DMS114 treated with DMSO at 0.1 percent for 48 hours (cell line): ENCODE results near the gene ZNF136.

Source experiments
- DNase-seq: peaks from one replicate; lab custom pipeline; 2025; ENCODE audit not compliant: unreplicated experiment; lab: John Stamatoyannopoulos, UW

The ZNF136 gene

DNA sequence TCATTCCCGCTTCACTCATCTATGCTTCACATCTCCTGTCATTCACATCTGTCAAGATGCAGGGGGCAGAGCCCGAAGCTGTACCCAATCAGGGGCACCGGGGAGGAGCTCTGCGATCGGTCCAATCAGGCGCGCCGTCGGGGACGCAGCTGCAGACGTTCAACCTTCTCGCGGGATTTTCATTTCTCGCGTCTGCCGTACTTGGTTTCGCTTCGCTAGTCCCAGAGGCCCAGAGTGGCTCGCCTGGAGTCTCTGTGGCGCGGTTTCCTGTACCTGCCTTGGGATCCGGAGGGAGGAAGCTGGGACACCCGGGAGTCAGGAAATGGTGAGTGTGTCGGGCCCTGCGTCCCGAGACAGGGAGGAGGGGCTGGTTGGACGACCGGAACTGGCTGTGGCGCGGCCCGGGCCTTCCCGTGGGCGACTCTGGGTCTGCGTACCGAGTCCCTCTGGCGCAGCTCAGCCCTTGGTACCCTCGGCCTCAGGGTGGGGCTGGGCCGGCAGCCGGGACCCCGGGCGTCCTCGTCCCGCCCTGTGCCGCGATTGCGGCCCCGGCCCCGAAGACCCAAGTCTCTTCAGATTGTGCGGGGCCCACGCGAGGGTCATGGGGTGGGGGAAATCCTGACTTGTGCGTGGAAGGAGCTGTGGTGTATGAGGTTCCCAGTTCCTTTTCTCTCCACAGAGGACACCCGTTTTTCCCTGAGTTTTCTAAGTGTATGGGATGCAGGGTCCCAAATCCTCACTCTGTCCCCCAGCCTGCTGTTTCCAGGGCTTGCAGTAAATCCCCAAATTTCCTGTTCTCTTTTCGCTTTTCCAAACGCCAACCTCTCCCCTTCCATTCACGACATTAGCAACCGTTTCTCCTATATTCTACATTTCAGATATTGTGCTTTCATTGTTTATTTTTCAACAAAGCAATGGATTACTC lies at the start of gene ZNF136:
Gene ZNF136 (plus strand): TSS at position 215 of the 925 bp plus-strand sequence. CDS start 108 bp downstream, at position 323.
- DNase-seq, result peak; percentile 84

GRCh38 chr19:12113121-12113520 lies 49.8 kb upstream of the ZNF136 start:
- no peak for DNase-seq

GRCh38 chr19:12117201-12117970 lies 45.5 kb upstream of the ZNF136 start:
- DNase-seq, result no peak

DNA sequence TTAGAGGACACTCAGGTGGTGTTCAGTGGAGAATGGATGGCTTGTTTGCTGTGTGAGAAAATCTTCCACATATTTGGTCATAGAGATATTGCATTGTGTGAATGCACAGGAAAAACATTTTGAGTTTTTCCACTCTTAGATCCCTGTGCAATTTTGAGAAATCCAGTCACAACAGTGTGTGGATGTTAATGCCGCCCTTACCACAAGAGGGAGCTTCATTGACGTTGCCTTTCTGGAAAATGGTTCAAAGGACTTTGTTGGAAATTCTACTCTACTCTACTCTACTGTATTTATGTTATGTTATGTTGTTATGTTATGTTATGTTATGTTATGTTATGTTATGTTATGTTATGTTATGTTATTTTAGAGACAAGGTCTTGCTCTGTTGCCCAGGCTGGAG lies 36.2 kb upstream of the ZNF136 start:
- DNase-seq, result no peak

DNA sequence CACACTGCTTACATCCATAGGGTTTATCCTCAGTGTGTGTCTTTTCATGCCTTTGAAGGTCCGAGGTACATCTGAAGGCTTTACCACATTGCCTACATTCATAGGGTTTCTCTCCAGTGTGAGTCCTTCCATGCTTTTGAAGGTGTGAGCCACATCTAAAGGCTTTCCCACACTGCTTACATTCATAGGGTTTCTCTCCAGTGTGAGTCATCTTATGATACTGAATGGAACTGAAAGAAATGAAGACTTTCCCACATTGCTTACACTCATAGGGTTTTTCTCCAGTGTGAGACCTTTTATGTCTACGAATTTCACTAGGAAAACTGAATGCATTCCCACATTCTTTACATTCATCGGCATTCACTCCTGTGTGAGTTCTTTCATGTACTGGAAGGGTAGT lies 29.8 kb upstream of the ZNF136 start:
- no peak for DNase-seq

DNA sequence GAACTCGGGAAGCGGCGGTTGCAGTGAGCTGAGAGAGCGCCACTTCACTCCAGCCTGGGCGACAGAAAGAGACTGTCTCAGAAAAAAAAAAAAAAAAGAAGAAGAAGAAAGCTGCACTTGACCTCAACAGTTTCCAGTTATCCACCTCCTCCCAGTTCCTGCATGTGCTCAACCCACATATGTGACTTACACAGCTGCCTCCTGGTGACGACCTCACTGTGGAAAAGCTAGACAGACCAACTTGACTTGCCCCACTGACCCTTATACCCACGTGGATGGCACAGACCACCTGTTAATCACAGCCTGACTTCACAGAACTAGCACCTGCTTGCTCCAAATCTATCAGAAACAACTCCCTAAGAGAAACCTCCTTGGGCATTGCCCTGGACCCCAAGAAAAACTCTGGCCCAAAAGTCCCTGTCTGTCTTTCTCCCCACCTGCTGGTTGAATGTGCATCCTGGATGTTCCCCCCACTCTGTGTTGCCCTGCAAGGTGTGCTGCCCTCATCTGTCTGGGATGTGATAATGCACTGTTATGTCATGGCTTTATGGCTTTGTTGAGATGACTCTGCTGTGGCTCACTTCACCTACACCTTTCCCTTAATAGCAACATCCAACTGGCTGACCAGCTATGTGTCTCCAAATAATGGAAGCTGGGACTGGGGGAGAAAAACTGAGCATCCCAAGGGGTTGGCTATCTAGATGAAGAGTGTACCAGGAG lies 25.5 kb upstream of the ZNF136 start:
- DNase-seq, result no peak

DNA sequence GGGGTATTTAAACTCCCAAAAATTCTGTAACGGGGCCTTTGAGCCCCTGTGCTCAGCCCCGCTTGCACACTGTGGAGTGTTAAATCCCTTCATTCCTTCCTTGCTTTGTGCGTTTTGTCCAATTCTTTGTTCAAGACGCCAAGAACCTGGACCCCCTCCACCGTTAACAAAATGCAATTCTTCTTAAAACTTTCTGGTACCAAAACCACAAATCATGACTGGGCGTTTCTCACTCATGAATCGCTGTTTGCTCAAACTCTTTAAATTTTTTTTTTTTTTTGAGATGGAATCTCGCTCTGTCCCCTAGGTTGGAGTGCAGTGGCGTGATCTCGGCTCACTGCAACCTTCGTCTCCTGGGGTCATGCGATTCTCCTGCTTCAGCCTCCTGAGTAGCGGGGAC lies 23.6 kb upstream of the ZNF136 start:
- no peak for DNase-seq

DNA sequence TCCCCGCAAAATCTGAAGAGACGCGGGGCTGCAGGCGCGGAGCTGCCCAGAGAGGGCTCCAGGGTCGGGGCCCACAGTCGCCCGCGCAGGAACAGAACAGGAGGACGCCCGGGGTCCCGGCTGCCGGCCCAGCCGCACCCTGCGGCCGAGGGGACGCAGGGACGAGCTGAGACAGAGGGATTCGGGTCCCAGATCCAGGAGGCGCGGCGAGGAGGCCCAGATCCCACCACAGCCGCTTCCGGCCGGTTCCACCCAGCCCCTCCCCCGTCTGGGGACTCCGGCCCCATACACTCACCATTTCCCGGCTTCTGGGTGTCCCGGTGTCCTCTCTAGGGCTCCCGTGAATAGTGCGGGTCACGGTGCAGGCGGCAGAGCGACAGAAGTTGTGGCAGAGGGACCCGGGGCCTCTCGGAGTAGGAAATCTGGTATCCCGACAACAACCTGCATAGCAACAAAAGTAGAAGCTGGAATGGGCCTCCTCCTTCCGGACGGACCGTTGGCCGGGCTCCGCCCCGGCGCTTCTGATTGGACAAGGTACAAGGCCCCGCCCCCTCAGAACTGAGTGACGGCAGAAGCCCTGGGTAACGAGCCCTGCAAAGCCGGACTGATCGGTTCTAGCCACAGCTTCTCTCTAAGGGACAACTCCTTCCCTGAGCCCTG lies 22.9 kb upstream of the ZNF136 start, which contains the start of gene ZNF20:
Gene ZNF20 (minus strand): TSS at position 466 of the 660 bp plus-strand sequence. CDS start 168 bp downstream, at position 298.
- DNase-seq, result peak; percentile 84

DNA sequence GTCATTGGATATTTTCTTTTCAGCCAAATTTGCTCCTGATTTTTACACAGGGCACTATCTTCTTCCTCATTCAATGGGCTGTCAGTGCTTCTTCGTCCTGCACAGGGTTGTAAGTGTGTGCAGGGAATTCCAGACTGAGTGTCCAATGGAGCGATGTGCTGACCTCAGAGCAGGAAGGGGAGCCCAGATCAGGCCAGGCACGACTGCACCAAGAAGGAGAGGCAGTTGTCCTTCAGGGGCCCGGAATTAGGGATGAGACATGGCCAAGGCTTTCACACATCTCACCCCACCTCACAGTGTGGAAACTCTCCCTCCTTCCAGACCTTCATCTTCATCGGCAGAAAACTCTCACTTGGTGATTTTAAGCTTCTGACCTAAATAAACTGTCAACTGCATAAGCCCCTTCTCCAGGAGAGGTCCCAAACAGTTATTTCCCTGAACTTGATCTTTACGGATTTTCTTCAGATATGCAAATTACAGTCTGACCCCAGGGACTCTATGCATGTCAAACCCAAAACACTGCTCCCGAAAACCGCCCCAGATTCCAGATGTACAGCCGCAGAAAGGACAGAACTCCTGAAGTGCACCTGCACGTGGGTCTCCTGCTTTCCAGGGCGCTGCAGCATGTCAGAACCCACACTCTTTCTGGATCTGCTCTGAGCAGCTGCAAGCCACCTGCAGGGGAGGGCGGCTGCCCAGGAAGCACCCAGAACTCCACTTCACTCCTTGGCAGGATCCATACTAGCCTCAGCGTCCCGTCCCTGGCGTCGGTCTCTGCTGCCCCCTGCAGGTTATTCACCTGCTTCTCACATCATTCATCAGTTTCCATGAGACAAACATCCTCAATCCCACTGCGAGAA lies 22.1 kb upstream of the ZNF136 start:
- DNase-seq, result peak; percentile 76

DNA sequence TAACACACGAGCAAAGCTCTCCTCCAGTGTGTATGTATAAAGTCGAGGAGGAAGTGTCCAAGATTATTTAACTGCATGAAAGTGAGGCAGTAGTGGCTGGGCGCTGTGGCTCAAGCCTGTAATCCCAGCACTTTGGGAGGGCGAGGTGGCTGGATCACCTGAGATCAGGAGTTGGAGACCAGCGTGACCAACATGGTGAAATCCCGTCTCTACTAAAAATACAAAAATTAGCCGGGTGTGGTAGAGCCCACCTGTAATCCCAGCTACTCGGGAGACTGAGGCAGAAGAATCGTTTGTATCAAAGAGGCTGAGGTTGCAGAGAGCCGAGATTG lies 21.5 kb upstream of the ZNF136 start:
- no peak for DNase-seq

- no peak for DNase-seq
Observed at GRCh38 chr19:12145348-12145747, 17.5 kb upstream of the ZNF136 start.

DNA sequence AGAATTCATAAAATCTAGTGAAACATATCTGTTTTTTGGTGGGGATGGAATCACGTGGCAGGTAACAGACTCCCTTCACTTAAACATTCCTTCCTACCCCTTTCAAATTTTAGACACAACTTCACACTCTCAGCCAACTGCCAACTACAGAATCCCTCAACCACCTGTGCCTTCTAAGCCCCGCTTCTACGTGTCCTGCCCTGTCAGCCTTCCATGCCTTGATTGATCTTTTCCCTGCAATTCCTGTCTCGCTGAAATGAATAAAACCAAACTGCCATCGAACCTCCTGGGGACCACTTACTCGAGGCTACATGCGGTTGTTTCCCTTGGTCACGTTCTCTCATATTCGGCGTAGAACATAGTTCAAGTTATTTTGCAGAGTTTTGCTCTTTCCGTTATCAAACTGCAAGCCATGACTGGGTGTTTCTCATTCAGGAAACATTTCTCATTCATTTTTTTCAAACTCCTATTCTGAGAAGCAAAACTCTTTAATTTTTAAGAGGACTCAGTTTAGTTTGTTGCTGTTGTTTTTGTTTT lies 7.5 kb upstream of the ZNF136 start:
- DNase-seq, result no peak

GRCh38 chr19:12156223-12157058 lies 6.5 kb upstream of the ZNF136 start, which contains the start of gene ZNF625:
ZNF625 (minus strand) TSS chr19:12156734; CDS start chr19:12156558, 176 bp downstream.
- DNase-seq, result peak; percentile 65

DNA sequence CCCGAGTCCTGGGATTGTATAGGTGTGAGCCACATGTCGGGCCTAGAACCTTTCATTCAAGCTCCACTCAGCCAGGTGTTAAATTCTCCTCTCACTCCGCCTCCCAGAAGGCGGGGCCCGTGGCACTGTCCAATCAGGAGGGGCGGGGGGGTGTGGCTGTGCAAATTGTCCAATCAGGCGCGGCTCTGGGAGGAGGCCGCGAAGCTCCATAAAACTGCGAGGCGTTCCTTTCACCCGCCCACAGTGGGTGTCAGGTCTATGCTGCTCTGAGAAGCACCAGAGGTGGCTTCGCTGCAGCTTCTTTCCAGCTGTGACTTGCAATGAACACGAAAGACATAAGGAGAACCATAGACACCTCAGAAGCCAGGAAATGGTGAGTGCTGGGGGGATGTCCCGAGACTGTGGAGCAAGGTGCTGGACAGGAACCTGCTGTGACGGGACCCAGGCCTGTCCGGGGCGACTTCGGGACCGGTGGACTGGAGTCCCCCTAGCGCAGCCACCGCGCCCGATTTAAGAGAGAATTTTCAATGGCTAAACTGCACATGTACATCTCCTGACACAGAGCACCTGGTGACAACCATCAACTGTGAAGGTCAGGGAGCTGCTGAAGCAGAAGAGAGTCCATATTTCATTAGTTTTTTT lies 3.0 kb upstream of the ZNF136 start:
- DNase-seq, result no peak

GRCh38 chr19:12162513-12162881 lies 399 bp upstream of the ZNF136 start:
- DNase-seq, result no peak

- DNase-seq, result no peak
Observed at GRCh38 chr19:12163826-12164225, 930 bp downstream of the ZNF136 start.

GRCh38 chr19:12166626-12167025 lies 3.7 kb downstream of the ZNF136 start:
- DNase-seq, result no peak

- DNase-seq, result no peak
Observed at GRCh38 chr19:12180377-12180776, 17.5 kb downstream of the ZNF136 start.
